H54 (cell line): ENCODE results near the gene TLL2.

Source experiments
- DNase-seq: peaks from one replicate; pipeline ENCODE4 v3.0.0; 2011; ENCODE audit warnings: low spot score, mixed read lengths; ENCODE audit not compliant: insufficient read length
- FAIRE-seq: peaks from 3 replicates; lab custom pipeline; 2011; peaks lifted over from hg19 to GRCh38; lab: Jason Lieb, UNC
- POLR2A ChIP-seq: IDR thresholded peaks from 2 replicates; pipeline ENCODE4 v1.6.1; 2011; ENCODE audit warnings: low read depth, mild to moderate bottlenecking, low read length

Gene TLL2

DNA sequence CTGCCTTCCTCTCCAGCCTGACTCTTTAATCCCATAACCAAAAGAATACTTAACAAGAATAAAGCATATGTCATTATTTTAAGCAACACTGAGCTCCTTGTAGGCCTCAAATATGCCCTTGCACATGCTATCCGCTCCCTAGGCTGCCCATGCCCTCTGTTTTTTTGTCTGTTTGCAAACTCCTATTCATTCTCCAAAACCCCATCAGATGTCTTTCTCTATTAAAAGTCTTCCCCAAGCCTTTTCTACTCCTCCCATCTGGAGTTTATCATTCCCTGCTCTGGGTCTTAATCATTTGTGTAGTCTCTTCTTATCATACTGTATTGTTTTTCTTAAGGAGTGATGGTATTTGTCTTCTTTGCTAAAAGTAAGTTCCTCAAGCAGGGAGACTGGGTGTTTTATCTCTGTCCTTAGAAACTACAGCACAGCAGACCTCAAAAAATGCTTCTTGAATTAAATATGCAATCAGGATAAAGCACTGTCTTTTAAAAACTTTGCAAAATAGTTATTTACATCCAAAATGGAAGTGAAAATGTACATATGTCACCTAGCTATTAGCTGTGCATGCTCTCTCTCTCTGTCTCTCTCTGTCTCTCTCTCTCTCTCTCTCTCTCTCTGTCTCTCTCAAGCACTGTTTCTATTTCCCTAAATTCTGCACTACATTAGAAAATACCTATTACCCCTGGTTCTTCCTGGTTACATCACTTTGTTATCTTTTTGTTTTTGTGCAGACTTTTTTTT, 98.4 kb downstream of the TLL2 start:
- no peak for FAIRE-seq
- no peak for DNase-seq
- no peak for TF ChIP-seq POLR2A

DNA sequence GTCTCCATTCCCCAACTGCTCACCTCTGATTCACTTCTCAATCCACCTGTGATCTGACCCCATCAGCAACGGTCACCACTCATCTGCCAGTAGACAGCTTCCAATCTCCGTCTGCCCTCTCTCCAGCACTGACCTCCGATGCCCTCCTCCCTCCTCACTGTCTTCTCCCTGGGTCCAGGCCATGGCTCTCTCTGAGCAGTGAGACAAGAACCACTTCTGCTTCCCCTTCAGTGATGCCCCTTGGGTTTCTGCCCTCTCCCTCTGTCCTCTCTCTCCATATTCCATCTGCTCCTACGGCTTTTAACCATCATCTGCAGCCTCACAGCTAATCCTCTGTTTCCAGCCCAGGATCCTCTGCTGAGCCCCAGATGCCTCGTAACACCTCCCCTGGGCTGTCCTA, 99.4 kb downstream of the TLL2 start:
- FAIRE-seq = no peak
- no peak for DNase-seq
- TF ChIP-seq POLR2A = no peak

DNA sequence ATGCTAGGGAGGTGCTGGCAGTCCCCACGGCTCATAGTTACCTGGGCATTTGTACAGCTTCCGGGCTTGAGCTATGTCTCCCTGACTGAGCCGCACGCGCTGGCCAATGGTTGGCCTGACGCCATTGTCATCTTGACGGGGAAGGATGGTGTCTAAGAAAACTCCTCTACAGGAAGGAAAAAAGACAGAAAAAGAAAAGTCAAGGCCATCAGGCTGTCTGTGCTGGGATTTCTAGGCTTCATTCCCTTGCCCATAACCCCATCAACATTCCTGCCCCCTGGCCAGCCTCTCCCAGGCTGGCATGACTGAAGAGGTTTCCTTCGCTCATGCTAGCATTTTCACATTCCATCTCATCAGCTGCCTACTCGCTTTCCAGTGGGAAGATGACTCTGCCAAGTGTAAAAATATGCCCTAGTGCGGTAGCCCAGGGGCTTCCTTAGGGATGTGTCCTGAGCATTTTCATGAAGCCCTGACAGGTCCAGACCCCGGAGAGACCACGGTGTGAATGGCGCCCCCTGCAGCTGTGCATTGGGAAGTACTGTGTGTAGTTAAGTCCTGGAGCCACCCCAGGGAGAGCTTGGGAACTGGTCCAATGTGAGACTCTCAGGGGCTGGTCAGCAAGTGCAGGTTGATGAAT, 100.5 kb downstream of the TLL2 start:
- TF ChIP-seq POLR2A = no peak
- FAIRE-seq = no peak
- DNase-seq = no peak

- FAIRE-seq (no peak), DNase-seq (no peak)
- TF ChIP-seq POLR2A = no peak
Measured at GRCh38 chr10:96411716-96412320, 101.9 kb downstream of the TLL2 start.

DNA sequence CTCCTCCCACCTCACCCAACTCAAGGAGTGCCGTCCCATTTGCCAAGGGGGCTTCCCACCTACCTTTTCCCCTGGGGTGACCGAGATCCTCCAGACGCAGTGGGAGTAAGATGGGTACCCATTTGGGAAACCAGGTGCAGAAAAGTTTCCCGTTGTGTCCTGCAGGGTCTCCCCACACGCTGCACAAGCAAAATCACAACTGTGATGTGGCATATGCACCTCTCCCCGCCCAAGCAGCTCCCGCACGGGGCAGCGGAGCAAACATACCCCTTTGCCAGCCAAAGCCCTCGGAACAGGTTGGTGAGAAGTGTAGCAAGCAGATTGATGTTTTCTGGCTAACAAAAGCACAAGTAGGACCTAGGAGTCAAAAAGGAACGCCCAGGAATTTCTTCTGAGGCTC, 103.4 kb downstream of the TLL2 start:
- FAIRE-seq = no peak
- DNase-seq = no peak
- no peak for TF ChIP-seq POLR2A

DNA sequence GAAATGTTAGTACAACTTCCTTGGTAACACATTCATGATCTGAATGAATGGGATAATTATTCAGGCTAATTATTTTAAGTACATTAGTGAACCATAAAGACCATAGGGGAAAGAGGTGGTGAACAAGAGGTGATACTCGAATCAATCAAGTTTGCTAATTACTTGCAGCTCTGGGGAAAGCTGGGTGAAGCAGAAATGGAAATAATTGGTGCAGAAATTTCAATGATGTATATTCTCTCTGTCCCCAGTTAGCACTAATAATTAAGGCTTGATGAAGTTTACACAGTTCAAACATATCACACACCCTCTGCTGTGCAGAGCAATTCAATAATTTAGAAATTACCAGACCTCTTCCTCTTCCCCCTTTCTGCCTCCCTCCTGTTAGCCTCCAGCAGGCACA, 105.5 kb downstream of the TLL2 start:
- DNase-seq (no peak), FAIRE-seq (no peak)
- no peak for TF ChIP-seq POLR2A

DNA sequence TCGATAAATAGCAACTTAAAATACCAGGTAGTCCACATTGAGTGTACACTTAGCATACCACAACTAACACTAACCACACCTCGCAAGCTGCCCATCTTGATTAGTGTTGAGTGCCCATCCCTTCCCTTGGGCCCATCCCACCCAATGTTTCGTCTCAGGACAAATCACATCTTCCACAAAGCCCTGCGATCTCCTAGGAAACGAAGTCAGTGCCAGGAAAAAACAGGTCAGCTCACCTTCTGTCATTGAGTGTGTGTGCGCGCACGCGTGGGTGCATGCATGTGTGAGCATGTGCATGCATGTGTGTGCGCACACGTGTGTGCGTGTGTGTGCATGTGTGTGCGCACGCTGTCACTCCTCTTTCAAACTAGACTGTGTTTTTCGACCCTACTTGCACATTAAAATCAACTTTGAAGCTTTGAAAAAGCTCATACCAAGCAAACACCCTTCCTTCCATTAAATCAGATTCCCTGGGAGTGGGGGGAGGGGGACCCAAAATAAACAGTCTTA, 106.1 kb downstream of the TLL2 start:
- no peak for FAIRE-seq
- no peak for DNase-seq
- no peak for TF ChIP-seq POLR2A

DNA sequence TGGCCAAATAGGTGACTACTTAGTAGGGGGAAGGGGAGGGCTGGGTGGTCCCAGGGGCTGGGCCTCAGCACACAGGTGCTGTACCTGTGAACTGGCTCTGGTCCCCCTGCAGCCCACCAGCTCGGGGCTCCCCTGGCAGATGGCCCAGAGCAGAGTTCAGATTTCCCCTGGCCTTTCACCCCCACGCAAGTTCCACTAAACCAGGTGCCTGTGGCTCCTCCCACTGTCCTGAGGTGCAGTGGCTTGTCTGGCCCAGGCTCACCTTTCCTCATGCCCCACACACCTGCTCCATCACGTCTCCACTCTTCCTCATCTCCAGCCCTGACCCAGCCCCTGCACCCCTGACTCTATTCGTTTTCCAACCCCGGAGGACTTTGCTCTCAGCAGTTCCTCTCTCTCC, 107.6 kb downstream of the TLL2 start:
- TF ChIP-seq POLR2A = no peak
- FAIRE-seq = no peak
- no peak for DNase-seq

DNA sequence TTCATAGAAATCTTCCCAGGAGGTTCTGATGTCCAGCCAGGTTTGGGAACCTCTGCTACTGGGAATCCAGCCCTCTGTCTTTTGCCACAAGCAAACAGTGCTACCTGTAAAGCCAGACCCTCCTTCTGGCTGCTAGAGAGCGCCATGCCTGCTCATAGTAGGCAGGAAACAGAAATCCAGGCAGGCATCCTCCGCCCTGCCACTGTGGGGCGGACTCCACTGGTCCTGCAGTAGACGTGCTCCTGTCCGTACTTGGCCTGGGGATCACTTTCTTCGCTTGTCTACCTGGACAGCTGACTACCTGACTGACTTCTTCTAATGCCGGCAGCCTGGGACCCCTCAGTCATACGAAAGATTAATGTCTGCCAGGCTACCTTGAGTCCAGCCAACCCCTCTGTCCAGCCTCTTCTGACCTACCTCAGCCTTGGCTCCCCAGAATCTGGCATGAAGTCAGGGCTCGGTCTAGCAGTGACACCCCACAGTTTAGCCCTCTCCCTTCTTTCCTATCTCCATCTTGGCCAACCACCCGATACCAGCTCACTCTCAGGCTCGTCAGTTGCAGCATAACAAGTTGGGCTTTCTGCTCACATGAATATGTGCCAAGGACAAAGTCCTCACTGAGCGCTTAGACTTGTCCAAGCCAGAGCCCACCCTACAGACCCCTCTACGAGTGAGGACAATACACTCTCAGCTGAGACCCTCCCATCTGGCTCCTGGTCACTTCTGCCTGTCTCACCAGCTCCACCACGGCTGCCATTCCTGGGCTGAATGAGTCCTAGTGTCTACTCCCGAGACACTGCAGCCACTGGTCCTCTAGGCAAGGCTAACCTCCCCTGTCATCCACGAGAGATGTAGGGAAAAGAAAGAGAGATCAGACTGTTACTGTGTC, 111.1 kb downstream of the TLL2 start:
- no peak for TF ChIP-seq POLR2A
- DNase-seq (no peak), FAIRE-seq (no peak)

DNA sequence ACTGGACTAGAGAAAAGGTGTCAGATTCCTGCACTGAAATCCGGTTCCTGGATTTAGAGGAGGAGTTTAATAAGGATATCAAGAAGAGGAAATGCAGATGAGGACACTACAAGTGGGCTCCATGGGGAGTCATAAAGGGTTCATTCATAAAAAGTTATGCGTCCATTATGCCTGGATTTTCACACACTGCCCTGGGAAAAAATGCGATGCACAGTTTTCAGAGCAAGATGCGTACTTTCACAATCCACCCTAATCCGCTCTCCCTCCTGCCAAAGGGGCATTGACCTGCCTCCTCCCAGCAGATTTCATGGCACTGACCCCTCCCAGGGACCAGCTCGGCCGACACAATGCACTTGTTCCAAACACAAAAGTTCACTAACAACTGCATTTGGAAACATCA, 112.7 kb downstream of the TLL2 start:
- no peak for FAIRE-seq
- no peak for TF ChIP-seq POLR2A

DNA sequence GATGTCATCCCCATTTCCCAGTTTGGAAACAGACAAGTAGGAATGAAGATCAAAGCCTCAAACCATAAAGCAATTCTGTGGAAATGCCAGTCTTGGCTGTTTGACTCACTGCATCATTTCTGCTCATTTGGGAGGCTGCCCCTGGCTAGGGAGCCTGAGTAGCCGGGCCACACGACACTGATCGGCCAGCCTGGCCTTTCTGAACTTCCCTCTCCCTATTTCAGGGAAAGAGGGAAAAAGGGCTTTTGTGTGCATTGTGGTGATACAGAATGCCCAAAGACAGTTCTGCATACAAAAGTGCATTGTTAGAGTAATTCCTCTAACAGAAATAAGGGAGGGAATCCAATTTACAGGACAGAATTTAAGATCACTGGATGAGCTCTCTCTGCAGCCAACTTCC, 113.3 kb downstream of the TLL2 start:
- no peak for FAIRE-seq
- TF ChIP-seq POLR2A = no peak

More for the DNA sequence above, 112.7 kb downstream of the TLL2 start:
- DNase-seq = no peak

DNA sequence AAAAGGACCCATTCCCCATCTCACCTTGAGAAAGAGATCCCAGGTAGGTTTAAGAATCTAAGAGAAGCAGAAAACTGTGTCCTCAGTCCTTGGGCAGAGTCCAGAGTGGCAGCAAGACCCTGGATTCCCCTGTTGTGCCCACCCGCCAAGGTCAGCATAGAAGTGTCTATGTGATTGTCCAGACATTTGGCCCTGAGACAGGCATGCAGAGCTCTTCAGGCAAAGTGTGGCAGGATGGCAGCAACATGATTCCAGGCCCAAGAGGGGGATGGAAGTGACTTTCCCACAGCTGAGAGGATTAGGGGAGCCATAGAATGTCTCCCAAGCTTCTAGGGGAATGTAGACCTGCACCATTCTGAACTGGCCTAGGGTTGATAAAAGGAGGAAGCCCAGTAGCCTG, 115.8 kb downstream of the TLL2 start:
- TF ChIP-seq POLR2A = no peak
- DNase-seq (no peak), FAIRE-seq (no peak)

More for the DNA sequence above, 113.3 kb downstream of the TLL2 start:
- no peak for DNase-seq
